Astrocyte of the spinal cord (primary cell): ENCODE data around the gene CLEC2D.
A peak's percentile ranks its signal among the peaks of the same experiment; 100 is the strongest.

Source experiments
- DNase-seq: peaks from one replicate; pipeline ENCODE4 v3.0.0; 2011; ENCODE audit warnings: low read depth, low spot score
- H3K4me3 ChIP-seq: 2 replicates; pipeline ENCODE4 v1.5.1; 2011; ENCODE audit warnings: low read depth, mild to moderate bottlenecking, low read length, moderate library complexity
- in situ Hi-C: cut with HindIII; loops from 2 replicates; pipeline ENCODE4 v1.10.0; 2017; ENCODE audit warnings: low sequenced_read_pairs
- TF ChIP-seq, protein P1 (sequence below): IDR thresholded peaks from 2 replicates; pipeline ENCODE4 v1.5.1; 2012; ENCODE audit warnings: low read depth, mild to moderate bottlenecking, low read length, inconsistent platforms

Gene CLEC2D

DNA sequence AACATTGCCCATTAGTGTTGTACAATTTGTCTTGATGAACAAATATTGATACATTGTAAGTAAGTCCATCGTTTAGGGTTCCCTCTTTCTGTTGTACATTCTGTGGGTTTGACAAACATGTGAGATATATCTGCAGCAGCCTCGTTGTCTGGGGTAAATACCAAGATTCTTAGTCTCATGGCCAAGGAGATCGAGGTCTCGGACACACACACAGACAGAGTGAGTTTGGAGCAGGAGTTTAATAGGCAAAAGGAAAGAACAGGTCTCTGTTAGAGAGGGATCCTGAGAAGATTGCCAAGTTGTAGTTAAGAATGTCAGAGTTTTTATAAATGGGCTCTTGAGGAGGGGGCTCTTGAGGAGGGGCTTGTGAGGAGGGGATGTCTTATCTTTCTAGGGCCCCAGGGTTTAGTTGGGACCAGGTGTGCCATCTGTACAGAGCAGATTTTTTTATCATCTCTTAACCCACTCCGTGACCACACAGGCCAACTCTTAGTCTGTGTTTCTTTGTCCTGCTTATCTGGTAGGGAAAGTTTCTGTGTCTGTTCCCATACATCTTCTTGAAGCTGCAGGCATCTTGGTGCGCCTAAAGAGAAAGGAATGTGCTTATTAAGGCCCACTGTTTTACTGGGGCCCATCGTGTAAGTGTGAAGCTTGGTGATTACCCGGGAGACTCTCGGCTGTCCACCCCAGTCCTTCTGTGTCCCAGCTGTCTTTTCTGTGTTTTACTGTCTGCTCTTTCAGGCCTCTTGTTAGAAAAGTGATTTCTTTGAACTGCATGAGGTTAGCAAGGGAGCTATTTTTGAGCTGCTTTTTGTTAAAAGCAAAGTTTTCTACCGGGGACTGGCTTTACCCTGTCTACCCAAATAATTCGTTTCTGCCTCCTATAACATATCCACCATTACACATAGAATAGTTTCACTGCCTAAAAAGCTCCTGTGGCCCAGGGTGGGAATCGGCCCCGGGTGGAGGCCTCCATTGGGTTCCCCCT is 22.4 kb upstream of the CLEC2D start:
- H3K4me3 ChIP-seq = peak overlapping the region; percentile 61
- peak; percentile 22 for DNase-seq
- TF ChIP-seq, protein P1, sequence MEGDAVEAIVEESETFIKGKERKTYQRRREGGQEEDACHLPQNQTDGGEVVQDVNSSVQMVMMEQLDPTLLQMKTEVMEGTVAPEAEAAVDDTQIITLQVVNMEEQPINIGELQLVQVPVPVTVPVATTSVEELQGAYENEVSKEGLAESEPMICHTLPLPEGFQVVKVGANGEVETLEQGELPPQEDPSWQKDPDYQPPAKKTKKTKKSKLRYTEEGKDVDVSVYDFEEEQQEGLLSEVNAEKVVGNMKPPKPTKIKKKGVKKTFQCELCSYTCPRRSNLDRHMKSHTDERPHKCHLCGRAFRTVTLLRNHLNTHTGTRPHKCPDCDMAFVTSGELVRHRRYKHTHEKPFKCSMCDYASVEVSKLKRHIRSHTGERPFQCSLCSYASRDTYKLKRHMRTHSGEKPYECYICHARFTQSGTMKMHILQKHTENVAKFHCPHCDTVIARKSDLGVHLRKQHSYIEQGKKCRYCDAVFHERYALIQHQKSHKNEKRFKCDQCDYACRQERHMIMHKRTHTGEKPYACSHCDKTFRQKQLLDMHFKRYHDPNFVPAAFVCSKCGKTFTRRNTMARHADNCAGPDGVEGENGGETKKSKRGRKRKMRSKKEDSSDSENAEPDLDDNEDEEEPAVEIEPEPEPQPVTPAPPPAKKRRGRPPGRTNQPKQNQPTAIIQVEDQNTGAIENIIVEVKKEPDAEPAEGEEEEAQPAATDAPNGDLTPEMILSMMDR = no peak
- in situ Hi-C loops = no loop called here

GRCh38 chr12:9647825-9648700 is 21.4 kb upstream of the CLEC2D start:
- H3K4me3 ChIP-seq = peak overlapping the region; percentile 61
- in situ Hi-C loops = no loop called here
- DNase-seq = peak; percentile 80
- TF ChIP-seq, protein P1 = no peak

GRCh38 chr12:9648701-9649531 is 20.6 kb upstream of the CLEC2D start:
- peak; percentile 4 for DNase-seq
- TF ChIP-seq, protein P1 = no peak
- in situ Hi-C loops = no loop called here
- peak overlapping the region; percentile 61 for H3K4me3 ChIP-seq

GRCh38 chr12:9649532-9649940 is 20.0 kb upstream of the CLEC2D start:
- TF ChIP-seq, protein P1 = no peak
- DNase-seq = peak; percentile 8
- peak overlapping the region; percentile 61 for H3K4me3 ChIP-seq
- in situ Hi-C loops = no loop called here

DNA sequence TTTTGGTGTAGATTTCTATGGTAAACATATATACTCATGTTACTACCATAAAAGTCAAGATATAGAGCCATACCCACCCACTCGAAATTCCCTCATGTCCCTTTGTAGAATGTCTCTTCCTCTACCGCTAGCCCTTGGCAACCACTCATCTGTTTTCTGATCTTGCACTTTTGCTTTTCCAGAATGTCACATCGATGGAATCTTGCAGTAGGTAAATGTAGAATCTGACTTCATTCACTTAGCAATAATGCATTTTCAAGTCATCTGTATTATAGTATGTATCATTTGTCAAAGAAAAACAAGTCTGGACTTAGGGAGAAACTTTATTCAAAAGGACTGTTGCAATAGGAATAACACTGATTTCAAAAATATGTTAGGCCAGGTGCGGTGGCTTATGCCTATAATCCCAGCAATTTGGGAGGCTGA is 19.3 kb upstream of the CLEC2D start:
- TF ChIP-seq, protein P1 = no peak
- H3K4me3 ChIP-seq = peak overlapping the region; percentile 61
- in situ Hi-C loops = no loop called here
- DNase-seq = peak; percentile 22
